HepG2 (cell line): ENCODE data around the gene CD300LF. TPM values are rescaled to one million over a fixed set of nuclear protein-coding genes. Genes with fewer than 3 reads are reported as not detected.

Source experiments
- ATAC-seq: fragments of 200-7000 bp; cut with Tn5 transposase; 3 replicates; pipeline ENCODE4 v1.9.1; 2020; ENCODE audit warnings: mild to moderate bottlenecking, moderate library complexity
- BruUV-seq: library from RNA; stranded (reverse); fragments of 400-500 nt; replicated peaks from 2 replicates; lab custom pipeline; 2021; lab: Mats Ljungman, UMichigan
- CTCF ChIA-PET: fragments of 300-600 bp; formaldehyde crosslinking; extraction: SDS; loops from one replicate; lab custom pipeline; 2021; ENCODE audit warnings: low total read pairs, inconsistent platforms, low intra/inter-chr PET ratio; lab: Yijun Ruan, JAX
- POLR2A ChIA-PET: fragments of 350-600 bp; sonication (Branson Sonifier 250); formaldehyde crosslinking; loops from one replicate; lab custom pipeline; 2020; ENCODE audit warnings: antibody characterized with exemption, inconsistent platforms; lab: Yijun Ruan, JAX
- DNase-seq: peaks from one replicate; pipeline ENCODE4 v3.0.0-alpha.2; 2015; ENCODE audit warnings: low spot score
- FAIRE-seq: peaks from 3 replicates; lab custom pipeline; 2011; peaks lifted over from hg19 to GRCh38; lab: Jason Lieb, UNC
- H2AFZ ChIP-seq: one replicate; pipeline ENCODE4 v1.6.1; 2011; ENCODE audit warnings: low read length, inconsistent platforms
- H3K27ac ChIP-seq: fragments of 300-600 bp; 3 replicates; pipeline ENCODE4 v1.8.0; 2011; ENCODE audit warnings: mixed run types, mild to moderate bottlenecking, mixed read lengths, low read length, inconsistent platforms; ENCODE audit not compliant: insufficient read depth; ENCODE audit errors: extremely low read length
- H3K27me3 ChIP-seq, 2 experiments: fragments of 200-600 bp in 1 of 2; 2 replicates in 1 of 2; 3 replicates in 1 of 2; pipeline versions ENCODE4 v1.6.0 to v1.8.0; 2011; ENCODE audit warnings: low read length in 2 of 2, mild to moderate bottlenecking in 2 of 2, moderate library complexity in 2 of 2, inconsistent platforms in 1 of 2; ENCODE audit not compliant: insufficient read depth in 2 of 2, control insufficient read depth in 1 of 2
- H3K36me3 ChIP-seq, 2 experiments: fragments of 200-600 bp in 1 of 2; replicated peaks in 1 of 2; 2 replicates in 1 of 2; 3 replicates in 1 of 2; pipeline versions ENCODE4 v1.5.1 to v1.8.0; 2011; ENCODE audit warnings: low read length in 2 of 2, inconsistent platforms in 1 of 2; ENCODE audit not compliant: insufficient read depth in 2 of 2, control insufficient read depth in 1 of 2
- H3K4me1 ChIP-seq: 2 replicates; pipeline ENCODE4 v1.5.1; 2012; ENCODE audit warnings: low read length, inconsistent platforms; ENCODE audit not compliant: insufficient read depth
- H3K4me2 ChIP-seq: 2 replicates; pipeline ENCODE4 v1.6.0; 2011; ENCODE audit warnings: low read depth, low read length, inconsistent platforms
- H3K4me3 ChIP-seq, 3 experiments: fragments of 200-600 bp in 1 of 3; sonication (generic), shearing (Covaris generic) in 1 of 3; replicated peaks in 1 of 3; 2 replicates each; pipeline ENCODE4 v1.5.1; 2011 to 2016; ENCODE audit warnings: low read length in 3 of 3, inconsistent platforms in 2 of 3, low read depth in 2 of 3, mild to moderate bottlenecking in 2 of 3, control low read depth in 1 of 3, mixed read lengths in 1 of 3; ENCODE audit not compliant: insufficient read depth in 1 of 3
- H3K79me2 ChIP-seq: one replicate; pipeline ENCODE4 v1.6.1; 2011; ENCODE audit warnings: low read length, inconsistent platforms; ENCODE audit not compliant: insufficient read depth
- H3K9ac ChIP-seq: 2 replicates; pipeline ENCODE4 v1.6.0; 2011; ENCODE audit warnings: mild to moderate bottlenecking, low read depth, low read length, inconsistent platforms; ENCODE audit not compliant: insufficient read depth
- H3K9me3 ChIP-seq: 2 replicates; pipeline ENCODE4 v1.5.1; 2012; ENCODE audit warnings: mild to moderate bottlenecking, low read length
- H4K20me1 ChIP-seq: 2 replicates; pipeline ENCODE4 v1.6.0; 2011; ENCODE audit warnings: inconsistent platforms, mild to moderate bottlenecking, low read length, moderate library complexity; ENCODE audit not compliant: insufficient read depth
- BCL6 ChIP-seq: IDR thresholded peaks from 2 replicates; pipeline ENCODE4 v1.6.1; 2016; ENCODE audit warnings: missing genetic modification reagents, missing compliant biosample characterization
- CBFB ChIP-seq: sonication (generic); formaldehyde crosslinking; IDR thresholded peaks from 2 replicates; pipeline ENCODE4 v1.4.0; 2020; ENCODE audit warnings: missing genetic modification reagents
- CENPT ChIP-seq: sonication (generic); formaldehyde crosslinking; IDR thresholded peaks from 2 replicates; pipeline ENCODE4 v1.8.0; 2022; ENCODE audit warnings: low read depth, mild to moderate bottlenecking, moderate library complexity, missing genetic modification reagents
- ESRRA ChIP-seq: sonication (generic); formaldehyde crosslinking; IDR thresholded peaks from 2 replicates; pipeline ENCODE4 v1.5.1; 2020; ENCODE audit warnings: mild to moderate bottlenecking, low read depth, missing genetic modification reagents
- FOSL2 ChIP-seq: sonication (generic); formaldehyde crosslinking; IDR thresholded peaks from 2 replicates; pipeline ENCODE4 v1.4.0; 2020; ENCODE audit warnings: missing genetic modification reagents
- FOXA1 ChIP-seq, 2 experiments: fragments of 450-650 bp in 1 of 2; sonication (generic) in 1 of 2; formaldehyde crosslinking in 1 of 2; IDR thresholded peaks; 2 replicates each; pipeline versions ENCODE4 v1.4.0 to v1.6.1; 2016 to 2020; ENCODE audit warnings: missing genetic modification reagents in 1 of 2
- FOXA3 ChIP-seq: IDR thresholded peaks from 2 replicates; pipeline ENCODE4 v1.6.1; 2016; ENCODE audit warnings: missing genetic modification reagents, missing compliant biosample characterization
- HNF4A ChIP-seq: sonication (generic); formaldehyde crosslinking; IDR thresholded peaks from 2 replicates; pipeline ENCODE4 v1.4.0; 2020; ENCODE audit warnings: missing genetic modification reagents
- RAD21 ChIP-seq: fragments of 450-650 bp; formaldehyde crosslinking; IDR thresholded peaks from 2 replicates; pipeline ENCODE4 v1.5.0; 2020; ENCODE audit warnings: mild to moderate bottlenecking
- RARA ChIP-seq: IDR thresholded peaks from 2 replicates; pipeline ENCODE4 v1.6.1; 2016; ENCODE audit warnings: missing genetic modification reagents, missing compliant biosample characterization
- WGBS: methylation state at CpG from one replicate; pipeline ENCODE4 v1.1.6; 2017; ENCODE audit warnings: low lambda C conversion rate; 5-methylcytosine and 5-hydroxymethylcytosine counted together
- in situ Hi-C: cut with HindIII; loops from 2 replicates; pipeline ENCODE4 v1.10.0; 2017; ENCODE audit warnings: low pct_unique_long_range_greater_than_20kb; ENCODE audit not compliant: extremely low pct_ligation_motif_present
- intact Hi-C: fragments of 100-400 bp; cut with micrococcal nuclease; formaldehyde crosslinking; loops from one replicate; pipeline ENCODE4 v1.10.0; 2022; ENCODE audit not compliant: unreplicated experiment
- polyA plus RNA-seq, 8 experiments: library from polyadenylated mRNA; depleted of rRNA in 3 of 8; stranded (reverse) in 7 of 8; unstranded in 1 of 8; fragments of >200 nt; fragmentation: Illumina TruSeq in 4 of 8; extraction: Trizol in 4 of 8; gene quantifications; 2 replicates each; pipeline versions ENCODE4 v1.2.1 to v1.2.3, GENCODE V29; 2011 to 2016; ENCODE audit warnings: low read depth in 4 of 8, missing spikeins in 1 of 8, mixed read lengths in 1 of 8; ENCODE audit not compliant: insufficient read depth in 1 of 8
- total RNA-seq, 5 experiments: library from RNA; depleted of rRNA; stranded (reverse); fragments of >200 nt; fragmentation: Illumina TruSeq; extraction: Trizol; gene quantifications; 2 replicates each; pipeline ENCODE4 v1.2.3, GENCODE V29; 2016; ENCODE audit warnings: low read depth in 1 of 5
- TF ChIP-seq, protein P1 (sequence below): sonication (generic); formaldehyde crosslinking; conservative IDR thresholded peaks from 2 replicates; pipeline ENCODE4 v1.8.0; 2022; ENCODE audit warnings: low read depth, missing genetic modification reagents
- TF ChIP-seq, protein P2 (sequence below): sonication (generic); formaldehyde crosslinking; conservative IDR thresholded peaks from 2 replicates; pipeline ENCODE4 v1.8.0; 2022; ENCODE audit warnings: missing genetic modification reagents
- TF ChIP-seq, protein P3 (sequence below): sonication (generic); formaldehyde crosslinking; IDR thresholded peaks from 2 replicates; pipeline ENCODE4 v1.4.0; 2020; ENCODE audit warnings: missing genetic modification reagents

CD300LF gene
- total and polyA plus RNA-seq, 2 of the 13 experiments (the other 11 are each of a cell fraction or from before 2014, with no cell fraction given) = not detected

DNA sequence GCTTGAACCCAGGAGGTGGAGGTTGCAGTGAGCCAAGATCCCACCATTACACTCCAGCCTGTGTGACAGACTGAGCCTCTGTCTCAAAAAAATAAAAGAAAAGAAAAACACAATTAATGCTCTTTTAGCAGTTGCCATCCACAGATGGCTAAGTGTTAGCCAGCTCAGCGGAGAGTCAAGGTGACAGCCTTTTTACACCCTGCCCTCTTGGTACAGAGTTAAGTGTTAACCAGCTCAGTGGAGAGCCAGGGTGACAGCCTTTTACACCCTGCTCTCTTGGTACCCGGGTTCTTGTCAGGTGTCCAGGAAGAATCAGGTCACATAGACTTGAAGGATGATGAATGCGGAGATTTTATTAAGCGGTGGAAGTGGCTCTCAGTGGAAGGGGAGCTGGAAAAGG is 7.8 kb upstream of the CD300LF start:
- intact Hi-C loops = no loop called here
- Histone ChIP-seq H3K27ac (no peak overlapping the region), H3K9ac (no peak overlapping the region), H2AFZ (no peak overlapping the region), H3K4me2 (no peak overlapping the region), H3K4me3 (no peak overlapping the region), H3K79me2 (no peaks in the 10 kb centered on the region), H3K9me3 (no peaks in the 10 kb centered on the region), H3K36me3 (no peaks in the 10 kb centered on the region), H3K27me3 (peaks cover 4 to 25% of the 10 kb centered on the region in 2 experiments; a peak in 2 of 5 replicates), H3K4me1 (peaks cover 14% of the 10 kb centered on the region), H4K20me1 (no peaks in the 10 kb centered on the region)
- no peak for ATAC-seq
- in situ Hi-C loops = no loop called here
- BruUV-seq = no TSS peak
- POLR2A ChIA-PET = no interaction called here
- 75% methylated on average over 4 of the region's 4 CpGs for WGBS
- DNase-seq = no peak
- CTCF ChIA-PET = no interaction called here
- FAIRE-seq = no peak
- TF ChIP-seq, protein P1, sequence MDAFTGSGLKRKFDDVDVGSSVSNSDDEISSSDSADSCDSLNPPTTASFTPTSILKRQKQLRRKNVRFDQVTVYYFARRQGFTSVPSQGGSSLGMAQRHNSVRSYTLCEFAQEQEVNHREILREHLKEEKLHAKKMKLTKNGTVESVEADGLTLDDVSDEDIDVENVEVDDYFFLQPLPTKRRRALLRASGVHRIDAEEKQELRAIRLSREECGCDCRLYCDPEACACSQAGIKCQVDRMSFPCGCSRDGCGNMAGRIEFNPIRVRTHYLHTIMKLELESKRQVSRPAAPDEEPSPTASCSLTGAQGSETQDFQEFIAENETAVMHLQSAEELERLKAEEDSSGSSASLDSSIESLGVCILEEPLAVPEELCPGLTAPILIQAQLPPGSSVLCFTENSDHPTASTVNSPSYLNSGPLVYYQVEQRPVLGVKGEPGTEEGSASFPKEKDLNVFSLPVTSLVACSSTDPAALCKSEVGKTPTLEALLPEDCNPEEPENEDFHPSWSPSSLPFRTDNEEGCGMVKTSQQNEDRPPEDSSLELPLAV (CRISPR knock-in tag) = no peak

DNA sequence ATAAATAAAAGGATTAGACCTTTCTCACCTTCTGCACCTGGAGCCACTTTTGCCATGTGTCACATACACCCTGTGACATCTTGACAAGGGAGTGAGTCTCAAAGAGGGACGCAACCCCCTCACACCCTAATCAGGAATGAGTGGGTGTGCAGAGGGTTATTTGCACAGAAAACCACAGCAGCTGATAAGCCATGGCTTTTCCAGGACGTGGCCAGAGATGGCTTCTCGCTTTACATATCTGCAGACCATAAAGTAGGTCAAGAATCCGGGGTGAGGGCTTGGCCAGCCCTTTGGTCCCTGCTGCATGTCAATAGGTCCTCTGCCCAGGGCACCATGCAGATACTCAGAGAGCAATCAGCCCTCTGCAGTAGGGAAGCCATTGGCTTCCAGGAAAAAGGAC is 2.4 kb upstream of the CD300LF start:
- Histone ChIP-seq H3K36me3 (no peaks in the 10 kb centered on the region), H3K4me2 (no peak overlapping the region; the same call in 1 of the 2 replicates), H3K27me3 (peaks cover 2 to 44% of the 10 kb centered on the region in 2 experiments; a peak in 4 of 5 replicates), H3K27ac (no peak overlapping the region), H4K20me1 (0 out of 2 replicates have a peak, but pooled peaks cover 4% of the 10 kb centered on the region), H3K4me1 (peaks cover 26% of the 10 kb centered on the region), H3K79me2 (no peaks in the 10 kb centered on the region), H3K4me3 (no peak overlapping the region), H2AFZ (no peak overlapping the region), H3K9me3 (no peaks in the 10 kb centered on the region), H3K9ac (no peak overlapping the region)
- WGBS = 0% methylated on average over 4 of the region's 4 CpGs
- intact Hi-C loops (loop anchor here (1.0 kb wide), 1 partner anchor 21 kb away; no protein-coding TSS in a partner anchor), in situ Hi-C loops (no loop called here)
- FAIRE-seq = peak; percentile 60
- ATAC-seq = peak; percentile 74
- ChIA-PET POLR2A (no interaction called here), CTCF (no interaction called here)
- BruUV-seq = no TSS peak
- DNase-seq = peak; percentile 66
- TF ChIP-seq FOSL2 (CRISPR knock-in tag) (peak; percentile 23; the same call in 1 of the 2 replicates), CBFB (peak; percentile 98), HNF4A (CRISPR knock-in tag) (peak; percentile 24), FOXA3 (CRISPR knock-in tag) (0 out of 2 replicates have a peak, but pooled peaks have one; percentile 26), CENPT (CRISPR knock-in tag) (no peak), FOXA1 (IDR thresholded peaks at IDR 0.05) (no peak), FOXA1 (CRISPR knock-in tag; IDR thresholded peaks at IDR 0.05) (peak; percentile 81), BCL6 (CRISPR knock-in tag) (peak; percentile 54; the same call in 1 of the 2 replicates), RARA (CRISPR knock-in tag) (peak; percentile 70), RAD21 (CRISPR knock-in tag) (no peak), ESRRA (CRISPR knock-in tag) (no peak)
- TF ChIP-seq, protein P2, sequence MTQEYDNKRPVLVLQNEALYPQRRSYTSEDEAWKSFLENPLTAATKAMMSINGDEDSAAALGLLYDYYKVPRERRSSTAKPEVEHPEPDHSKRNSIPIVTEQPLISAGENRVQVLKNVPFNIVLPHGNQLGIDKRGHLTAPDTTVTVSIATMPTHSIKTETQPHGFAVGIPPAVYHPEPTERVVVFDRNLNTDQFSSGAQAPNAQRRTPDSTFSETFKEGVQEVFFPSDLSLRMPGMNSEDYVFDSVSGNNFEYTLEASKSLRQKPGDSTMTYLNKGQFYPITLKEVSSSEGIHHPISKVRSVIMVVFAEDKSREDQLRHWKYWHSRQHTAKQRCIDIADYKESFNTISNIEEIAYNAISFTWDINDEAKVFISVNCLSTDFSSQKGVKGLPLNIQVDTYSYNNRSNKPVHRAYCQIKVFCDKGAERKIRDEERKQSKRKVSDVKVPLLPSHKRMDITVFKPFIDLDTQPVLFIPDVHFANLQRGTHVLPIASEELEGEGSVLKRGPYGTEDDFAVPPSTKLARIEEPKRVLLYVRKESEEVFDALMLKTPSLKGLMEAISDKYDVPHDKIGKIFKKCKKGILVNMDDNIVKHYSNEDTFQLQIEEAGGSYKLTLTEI (CRISPR knock-in tag) = no peak
- TF ChIP-seq, protein P3, sequence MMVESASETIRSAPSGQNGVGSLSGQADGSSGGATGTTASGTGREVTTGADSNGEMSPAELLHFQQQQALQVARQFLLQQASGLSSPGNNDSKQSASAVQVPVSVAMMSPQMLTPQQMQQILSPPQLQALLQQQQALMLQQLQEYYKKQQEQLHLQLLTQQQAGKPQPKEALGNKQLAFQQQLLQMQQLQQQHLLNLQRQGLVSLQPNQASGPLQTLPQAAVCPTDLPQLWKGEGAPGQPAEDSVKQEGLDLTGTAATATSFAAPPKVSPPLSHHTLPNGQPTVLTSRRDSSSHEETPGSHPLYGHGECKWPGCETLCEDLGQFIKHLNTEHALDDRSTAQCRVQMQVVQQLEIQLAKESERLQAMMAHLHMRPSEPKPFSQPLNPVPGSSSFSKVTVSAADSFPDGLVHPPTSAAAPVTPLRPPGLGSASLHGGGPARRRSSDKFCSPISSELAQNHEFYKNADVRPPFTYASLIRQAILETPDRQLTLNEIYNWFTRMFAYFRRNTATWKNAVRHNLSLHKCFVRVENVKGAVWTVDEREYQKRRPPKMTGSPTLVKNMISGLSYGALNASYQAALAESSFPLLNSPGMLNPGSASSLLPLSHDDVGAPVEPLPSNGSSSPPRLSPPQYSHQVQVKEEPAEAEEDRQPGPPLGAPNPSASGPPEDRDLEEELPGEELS (CRISPR knock-in tag) = 0 out of 2 replicates have a peak, but pooled peaks have one; percentile 19
